Left colon (tissue), 2 donors: ENCODE data around the gene MAD2L2. TPM values are rescaled to one million over a fixed set of nuclear protein-coding genes. Genes with fewer than 3 reads are reported as not detected.

Experiments used
- ATAC-seq: fragments of 200-7000 bp; cut with Tn5 transposase; one replicate; pipeline ENCODE4 v1.9.1; 2020; ENCODE audit warnings: mild to moderate bottlenecking, moderate library complexity
- DNase-seq, 2 donors: peaks; one replicate each; pipeline ENCODE4 v3.0.0-alpha.2; 2020
- intact Hi-C, 2 donors: fragments of 100-400 bp; cut with DNase I in 1 of 2; cut with micrococcal nuclease in 1 of 2; formaldehyde crosslinking; loops; one replicate each; pipeline versions ENCODE4 v1.11.2 to v1.14.0; 2022; cut with DNase I, micrococcal nuclease
- total RNA-seq, 2 donors: library from RNA; stranded (reverse); fragmentation: NEBNext Ultra II Directional; extraction: Animal tissue kit (Norgen Biotek cat#: 25700); gene quantifications; one replicate each; pipeline ENCODE4 v1.2.1, GENCODE V29; 2021
- donor health status: DM: no; HTN: no; CAD: no.
- donor health status: DM: yes; HTN: yes; CAD: no.

MAD2L2 gene
- total RNA-seq, 2 donors from 2014 or later, result 7.0 to 7.4 TPM

- ATAC-seq, result peak; percentile 55
- intact Hi-C loops, result no loop called here
- no peak for DNase-seq
Measured at GRCh38 chr1:11690397-11691301, 9.7 kb upstream of the MAD2L2 start.

- intact Hi-C loops, result no loop called here
- no peak for ATAC-seq
- no peak for DNase-seq
Measured at GRCh38 chr1:11688506-11688905, 7.6 kb upstream of the MAD2L2 start.

GRCh38 chr1:11685210-11685752 is 4.3 kb upstream of the MAD2L2 start:
- ATAC-seq, result no peak
- intact Hi-C loops, result no loop called here
- DNase-seq, result no peak

GRCh38 chr1:11684070-11684469 is 3.1 kb upstream of the MAD2L2 start:
- ATAC-seq (no peak), DNase-seq (no peak)
- intact Hi-C loops, result no loop called here

DNA sequence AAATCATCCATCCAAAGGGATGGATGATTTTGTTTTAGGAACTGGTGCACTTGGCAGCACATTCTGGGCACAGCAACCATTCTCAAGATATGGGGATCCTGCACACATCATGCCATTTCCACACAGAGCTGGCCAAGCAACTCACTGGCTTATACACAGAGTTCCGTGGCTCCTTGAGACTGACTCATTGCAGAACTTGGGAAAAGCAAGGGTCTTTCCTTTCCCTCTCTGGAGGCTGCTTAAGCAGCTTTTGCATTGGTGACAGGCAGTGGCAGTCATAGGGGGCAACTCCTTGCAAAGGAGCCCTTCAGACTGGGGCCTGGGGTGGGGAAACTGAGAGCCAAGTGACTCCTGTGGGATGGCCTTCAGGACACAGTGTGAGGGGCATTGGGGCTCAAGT is 1.9 kb upstream of the MAD2L2 start:
- intact Hi-C loops, result no loop called here
- ATAC-seq, result no peak
- no peak for DNase-seq

DNA sequence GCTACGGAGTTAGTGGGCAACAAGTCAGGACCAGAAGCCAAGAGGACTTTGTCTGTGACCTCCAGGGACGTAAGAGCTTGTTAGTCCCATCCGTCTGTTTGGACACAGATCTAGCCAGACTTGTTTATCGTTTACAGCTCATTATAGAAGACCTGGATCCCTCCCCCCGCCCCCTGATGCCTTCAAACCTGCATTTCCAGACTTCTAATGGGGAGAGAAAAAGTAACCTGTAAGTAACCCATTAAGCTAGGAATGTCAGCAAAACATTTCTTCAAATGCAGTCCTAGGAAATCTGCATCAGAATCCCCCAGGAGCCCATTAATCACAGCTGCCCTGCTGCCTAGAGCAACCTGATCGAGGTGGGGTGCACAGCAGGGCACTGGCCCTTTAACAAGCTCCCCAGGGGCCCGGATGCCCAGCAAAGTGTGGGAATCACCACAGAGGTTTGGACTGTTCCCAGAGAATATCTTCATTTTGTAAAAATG is 1.4 kb upstream of the MAD2L2 start:
- ATAC-seq (no peak), DNase-seq (no peak)
- intact Hi-C loops, result no loop called here

GRCh38 chr1:11680270-11681070 is 478 bp downstream of the MAD2L2 start:
- peak; percentile 34 for ATAC-seq
- DNase-seq, result no peak
- intact Hi-C loops, result no loop called here

DNA sequence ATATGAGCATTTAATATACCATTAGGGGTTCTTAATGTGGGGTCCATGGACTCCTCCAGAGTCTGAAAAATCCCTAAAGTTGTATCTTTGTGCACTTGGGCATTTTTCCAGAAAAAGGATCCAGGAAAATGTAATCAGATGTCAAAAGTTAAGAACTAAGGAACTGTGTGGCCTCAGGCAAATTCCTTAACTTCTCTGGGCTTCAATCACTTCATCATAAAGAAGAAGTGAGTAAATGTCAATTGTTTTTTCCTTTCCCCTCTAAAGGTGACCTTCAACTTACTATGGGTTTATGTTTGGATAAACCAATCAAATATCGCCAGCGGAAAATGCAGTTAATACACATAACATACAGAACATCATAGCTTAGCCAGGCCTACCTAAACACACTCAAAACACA is 2.5 kb downstream of the MAD2L2 start:
- no peak for DNase-seq
- no peak for ATAC-seq
- intact Hi-C loops, result no loop called here

GRCh38 chr1:11676386-11677103 is 4.4 kb downstream of the MAD2L2 start:
- ATAC-seq (no peak), DNase-seq (no peak)
- intact Hi-C loops, result no loop called here

GRCh38 chr1:11675325-11675724 is 5.6 kb downstream of the MAD2L2 start:
- ATAC-seq, result no peak
- no peak for DNase-seq
- intact Hi-C loops, result no loop called here

GRCh38 chr1:11674488-11674887 is 6.5 kb downstream of the MAD2L2 start:
- DNase-seq, result no peak
- ATAC-seq, result no peak
- intact Hi-C loops, result no loop called here

- intact Hi-C loops, result no loop called here
- ATAC-seq (no peak), DNase-seq (no peak)
Measured at GRCh38 chr1:11673089-11673769, 7.7 kb downstream of the MAD2L2 start.

- ATAC-seq (peak; percentile 30), DNase-seq (no peak)
- intact Hi-C loops, result no loop called here
Measured at GRCh38 chr1:11671544-11672286, 9.2 kb downstream of the MAD2L2 start.

DNA sequence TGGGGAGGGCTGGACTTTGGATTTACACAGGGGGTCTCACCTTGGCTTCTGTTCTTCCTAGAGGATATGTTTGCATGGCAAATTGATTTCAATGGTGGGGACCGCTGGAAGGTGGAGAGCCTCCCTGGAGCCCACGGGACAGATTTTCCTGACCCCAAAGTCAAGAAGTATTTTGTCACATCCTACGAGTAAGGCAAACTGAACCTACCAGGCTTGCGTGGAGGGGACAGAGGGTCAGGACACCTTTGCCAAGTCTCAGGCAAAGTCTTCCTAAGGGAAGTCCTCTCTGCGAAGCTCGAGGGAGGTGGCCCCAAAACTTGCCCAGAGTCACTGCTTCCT is 9.8 kb downstream of the MAD2L2 start:
- intact Hi-C loops, result no loop called here
- DNase-seq, result no peak
- ATAC-seq, result no peak

DNA sequence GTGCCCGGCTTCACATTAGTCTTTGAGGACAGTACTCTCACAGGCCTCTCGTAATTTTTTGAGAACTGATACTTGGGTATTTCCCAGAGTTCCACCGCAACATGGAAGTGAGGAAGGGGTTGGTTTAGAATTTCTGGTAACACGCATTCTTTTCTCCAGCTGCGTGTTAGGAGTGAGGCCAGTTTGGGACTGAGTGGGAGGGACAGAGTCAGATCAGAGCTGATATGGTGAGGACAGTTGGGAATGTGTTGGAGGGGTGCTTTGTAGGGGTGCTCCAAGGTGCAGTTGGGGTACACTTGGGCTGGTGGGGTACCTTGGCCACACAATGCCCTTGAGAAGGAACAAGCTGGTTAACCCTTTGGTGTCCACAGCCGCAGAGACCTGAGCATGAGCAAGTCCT is 10.2 kb downstream of the MAD2L2 start:
- ATAC-seq, result no peak
- intact Hi-C loops, result no loop called here

GRCh38 chr1:11668516-11668915 is 12.4 kb downstream of the MAD2L2 start:
- DNase-seq, result no peak
- ATAC-seq, result no peak
- intact Hi-C loops, result no loop called here

More for the DNA sequence above, 10.2 kb downstream of the MAD2L2 start:
- no peak for DNase-seq

- DNase-seq (peak in 1 of 2 donors; percentile 61), ATAC-seq (peak; percentile 31)
- intact Hi-C loops, result no loop called here
Measured at GRCh38 chr1:11664336-11665065, 16.4 kb downstream of the MAD2L2 start.
